MM.1S (cell line): ENCODE results near the gene TPM2.

Experiments used
- DNase-seq: peaks from one replicate; pipeline ENCODE4 v3.0.0-alpha.2; 2015
- H2AFZ ChIP-seq: fragments of 300-600 bp; sonication (generic); 2 replicates; pipeline ENCODE4 v1.6.0; 2016; ENCODE audit warnings: antibody characterized with exemption, low read length
- H3F3A ChIP-seq: fragments of 300-600 bp; sonication (generic); 2 replicates; pipeline ENCODE4 v1.6.1; 2016; ENCODE audit warnings: mild to moderate bottlenecking, antibody characterized with exemption, low read length, moderate library complexity, mixed read lengths; ENCODE audit not compliant: insufficient read depth
- H3K27ac ChIP-seq: fragments of 300-600 bp; sonication (generic); 2 replicates; pipeline ENCODE4 v1.5.1; 2016; ENCODE audit warnings: mild to moderate bottlenecking, low read length
- H3K27me3 ChIP-seq: fragments of 300-600 bp; sonication (generic); replicated peaks from 2 replicates; pipeline ENCODE4 v1.6.0; 2016; ENCODE audit warnings: low read length; ENCODE audit not compliant: insufficient read depth
- H3K36me3 ChIP-seq: fragments of 300-600 bp; sonication (generic); replicated peaks from 2 replicates; pipeline ENCODE4 v1.6.1; 2016; ENCODE audit warnings: mild to moderate bottlenecking, low read length, mixed read lengths; ENCODE audit not compliant: insufficient read depth
- H3K4me1 ChIP-seq: fragments of 300-600 bp; sonication (generic); 2 replicates; pipeline ENCODE4 v1.6.1; 2016; ENCODE audit warnings: low read length, mixed read lengths
- H3K4me2 ChIP-seq: fragments of 300-600 bp; sonication (generic); 2 replicates; pipeline ENCODE4 v1.6.0; 2016; ENCODE audit warnings: low read depth, low read length
- H3K4me3 ChIP-seq: fragments of 300-600 bp; sonication (generic); 2 replicates; pipeline ENCODE4 v1.5.1; 2016; ENCODE audit warnings: low read length, mixed read lengths
- H3K79me2 ChIP-seq: fragments of 300-600 bp; sonication (generic); 2 replicates; pipeline ENCODE4 v1.6.1; 2016; ENCODE audit warnings: mixed run types, low read length, mixed read lengths
- H3K9ac ChIP-seq: fragments of 300-600 bp; sonication (generic); 2 replicates; pipeline ENCODE4 v1.6.1; 2016; ENCODE audit warnings: low read length, mixed read lengths
- H3K9me2 ChIP-seq: fragments of 300-600 bp; sonication (generic); replicated peaks from 2 replicates; pipeline ENCODE4 v1.6.1; 2016; ENCODE audit warnings: mild to moderate bottlenecking, low read length, mixed read lengths; ENCODE audit not compliant: insufficient read depth
- H3K9me3 ChIP-seq: fragments of 300-600 bp; sonication (generic); replicated peaks from 2 replicates; pipeline ENCODE4 v1.6.1; 2016; ENCODE audit warnings: mild to moderate bottlenecking, low read length, mixed read lengths; ENCODE audit not compliant: insufficient read depth
- H4K20me1 ChIP-seq: fragments of 300-600 bp; sonication (generic); 2 replicates; pipeline ENCODE4 v1.6.1; 2016; ENCODE audit warnings: mild to moderate bottlenecking, low read length, moderate library complexity, mixed read lengths; ENCODE audit not compliant: insufficient read depth
- CTCF ChIP-seq: fragments of 300-600 bp; sonication (generic); IDR thresholded peaks from 2 replicates; pipeline ENCODE4 v1.5.1; 2016; ENCODE audit warnings: antibody characterized with exemption, low read length, mixed read lengths
- EZH2 ChIP-seq: fragments of 300-600 bp; sonication (generic); optimal IDR thresholded peaks from 2 replicates; pipeline ENCODE3; 2017; ENCODE audit warnings: low read depth, mild to moderate bottlenecking, antibody characterized with exemption, low read length, mixed read lengths
- EZH2phosphoT487 ChIP-seq: fragments of 300-600 bp; sonication (generic); IDR thresholded peaks from 2 replicates; pipeline ENCODE4 v1.6.1; 2018; ENCODE audit warnings: antibody characterized with exemption, low read length

TPM2 gene

GRCh38 chr9:35660966-35661415, 28.7 kb downstream of the TPM2 start:
- Histone ChIP-seq H3K4me2 (no peak overlapping the region), H3F3A (peaks cover 36% of the 10 kb centered on the region), H3K36me3 (no peaks in the 10 kb centered on the region), H3K4me3 (no peak overlapping the region), H3K9me2 (no peaks in the 10 kb centered on the region), H3K79me2 (peaks cover 14% of the 10 kb centered on the region), H3K27ac (no peak overlapping the region), H4K20me1 (no peaks in the 10 kb centered on the region), H3K9ac (no peak overlapping the region), H3K9me3 (no peaks in the 10 kb centered on the region), H3K4me1 (peaks cover 22% of the 10 kb centered on the region), H2AFZ (no peak overlapping the region), H3K27me3 (no peaks in the 10 kb centered on the region)
- DNase-seq: no peak
- TF ChIP-seq EZH2 (no peak), CTCF (no peak), EZH2phosphoT487 (no peak)

- DNase-seq: no peak
- H4K20me1 ChIP-seq: no peaks in the 10 kb centered on the region
- H3K9ac ChIP-seq: peak overlapping the region; percentile 88; the same call in 1 of the 2 replicates
- peak overlapping the region; percentile 91; the same call in 1 of the 2 replicates for H3K27ac ChIP-seq
- peaks cover 29% of the 10 kb centered on the region for H3F3A ChIP-seq
- peak overlapping the region; percentile 89 for H3K4me2 ChIP-seq
- H3K4me3 ChIP-seq: peak overlapping the region; percentile 74
- H3K36me3 ChIP-seq: no peaks in the 10 kb centered on the region
- TF ChIP-seq EZH2: no peak
- TF ChIP-seq CTCF: no peak
- TF ChIP-seq EZH2phosphoT487: no peak
- peaks cover 19% of the 10 kb centered on the region for H3K4me1 ChIP-seq
- H3K9me2 ChIP-seq: no peaks in the 10 kb centered on the region
- H3K27me3 ChIP-seq: no peaks in the 10 kb centered on the region
- H3K9me3 ChIP-seq: no peaks in the 10 kb centered on the region
- peaks cover 14% of the 10 kb centered on the region for H3K79me2 ChIP-seq
- H2AFZ ChIP-seq: no peak overlapping the region
Observed at GRCh38 chr9:35659340-35659739, 30.4 kb downstream of the TPM2 start.

GRCh38 chr9:35658968-35659220, 30.8 kb downstream of the TPM2 start:
- peak overlapping the region; percentile 88 for H3K9ac ChIP-seq
- H3K4me1 ChIP-seq: peaks cover 14% of the 10 kb centered on the region; the same call in 1 of the 2 replicates
- H3K27me3 ChIP-seq: no peaks in the 10 kb centered on the region
- H3K9me2 ChIP-seq: no peaks in the 10 kb centered on the region
- H4K20me1 ChIP-seq: no peaks in the 10 kb centered on the region
- H3K4me3 ChIP-seq: peak overlapping the region; percentile 74
- TF ChIP-seq CTCF: no peak
- TF ChIP-seq EZH2phosphoT487: no peak
- TF ChIP-seq EZH2: no peak
- H3K9me3 ChIP-seq: no peaks in the 10 kb centered on the region
- H3F3A ChIP-seq: peaks cover 25% of the 10 kb centered on the region
- H3K36me3 ChIP-seq: no peaks in the 10 kb centered on the region
- H3K27ac ChIP-seq: peak overlapping the region; percentile 91; the same call in 1 of the 2 replicates
- DNase-seq: peak; percentile 54
- H2AFZ ChIP-seq: peak overlapping the region; percentile 80
- H3K79me2 ChIP-seq: peaks cover 14% of the 10 kb centered on the region
- peak overlapping the region; percentile 89 for H3K4me2 ChIP-seq
